G401 (cell line): Measurements from ENCODE around the gene ZNF648. TPM values are rescaled to one million over a fixed set of nuclear protein-coding genes. Genes with fewer than 3 reads are reported as not detected.
"Not testable (repeated sequence)": the region's sequence is repeated elsewhere in the genome, so short reads cannot be mapped to it uniquely, and the experiment has no call there.

Experiments used
- DNase-seq: peaks from one replicate; pipeline ENCODE4 v3.0.0-alpha.2; 2015; ENCODE audit warnings: low spot score
- in situ Hi-C: cut with HindIII; loops from 2 replicates; pipeline ENCODE4 v1.10.0; 2016; ENCODE audit warnings: low sequenced_read_pairs, mixed read lengths
- total RNA-seq: library from RNA; depleted of rRNA; stranded (reverse); fragments of >200 nt; shearing (Covaris generic); gene quantifications from 2 replicates; pipeline ENCODE4 v1.2.3, GENCODE V29; 2014; rRNA removed

ZNF648 gene
- not detected in 2 replicates for total RNA-seq

- no peak for DNase-seq
- in situ Hi-C loops: no loop called here
Measured at GRCh38 chr1:182061594-182061993, at the start of gene ZNF648. TSS of gene ZNF648 (minus strand) at chr1:182061712. CDS start at chr1:182058010, 3,702 bp downstream.

DNA sequence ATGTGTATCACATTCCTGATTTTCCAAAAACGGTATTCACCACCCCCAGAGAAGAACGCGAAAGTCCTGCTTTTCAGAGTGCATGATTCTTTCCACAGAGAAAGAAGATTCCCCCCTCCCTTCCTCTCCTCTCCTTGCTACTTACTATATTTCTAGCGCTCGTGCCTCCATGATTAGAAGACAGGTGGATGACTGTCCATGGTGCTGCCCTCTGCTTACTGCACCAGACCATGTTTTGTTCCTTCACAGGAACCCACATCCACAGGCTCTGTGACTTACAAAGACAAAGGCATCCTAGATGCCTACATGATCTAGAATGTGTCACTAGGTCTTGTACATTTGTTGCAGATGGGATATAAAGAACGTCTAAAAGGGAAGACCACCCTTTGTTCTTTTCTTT is 49.1 kb upstream of the ZNF648 start:
- in situ Hi-C loops: no loop called here
- no peak for DNase-seq

GRCh38 chr1:182109771-182110170 is 48.3 kb upstream of the ZNF648 start:
- in situ Hi-C loops: no loop called here
- no peak for DNase-seq

DNA sequence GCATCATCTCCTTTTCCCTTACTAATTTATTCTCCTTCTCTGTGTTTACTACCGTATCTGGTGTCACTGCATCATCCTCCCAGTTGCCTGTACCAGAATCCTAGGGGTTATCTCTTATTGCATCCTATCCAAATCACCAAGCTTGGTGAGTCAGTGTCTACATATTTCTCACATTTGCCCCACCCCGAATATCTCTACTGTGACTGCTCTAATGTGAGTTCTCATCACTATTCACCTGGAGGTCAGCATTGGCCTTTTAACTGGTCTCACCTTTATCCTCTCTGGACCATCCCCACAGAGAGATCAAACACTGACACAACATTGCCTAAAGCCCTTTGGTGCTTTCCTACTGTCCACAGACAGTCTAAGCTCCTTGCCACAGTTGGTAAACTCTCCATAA is 45.7 kb upstream of the ZNF648 start:
- no peak for DNase-seq
- in situ Hi-C loops: no loop called here

GRCh38 chr1:182102043-182102416 is 40.5 kb upstream of the ZNF648 start:
- DNase-seq: no peak
- in situ Hi-C loops: no loop called here

- DNase-seq: peak; percentile 67
- in situ Hi-C loops: no loop called here
Measured at GRCh38 chr1:182101415-182102042, 40.0 kb upstream of the ZNF648 start.

- DNase-seq: no peak
- in situ Hi-C loops: no loop called here
Measured at GRCh38 chr1:182098301-182098700, 36.8 kb upstream of the ZNF648 start.

- in situ Hi-C loops: no loop called here
- DNase-seq: no peak
Measured at GRCh38 chr1:182095946-182096345, 34.4 kb upstream of the ZNF648 start.

- in situ Hi-C loops: not testable (repeated sequence)
Measured at GRCh38 chr1:182094514-182095005, 33.0 kb upstream of the ZNF648 start.

GRCh38 chr1:182093781-182094180 is 32.3 kb upstream of the ZNF648 start:
- in situ Hi-C loops: no loop called here
- DNase-seq: no peak

More at GRCh38 chr1:182094514-182095005, 33.0 kb upstream of the ZNF648 start:
- DNase-seq: not testable (repeated sequence)

DNA sequence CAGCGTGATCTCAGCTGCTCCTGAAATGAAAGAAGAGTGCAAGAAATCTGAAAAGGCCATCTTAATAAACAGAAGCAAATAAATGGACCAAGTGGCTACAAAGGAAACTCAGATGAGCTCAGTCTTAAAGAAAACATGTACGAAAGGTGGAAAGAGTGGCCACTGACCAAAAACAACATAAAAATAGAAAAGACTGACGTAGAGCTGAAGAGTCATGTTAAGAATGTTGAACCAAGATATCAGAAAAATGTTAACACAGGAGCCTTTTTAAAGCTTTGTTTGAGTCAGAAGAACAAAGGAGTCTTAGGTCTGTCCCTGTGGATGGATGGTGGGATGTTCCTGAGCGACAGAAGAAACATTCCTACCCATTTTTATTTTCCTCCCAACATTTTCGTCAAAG is 30.8 kb upstream of the ZNF648 start:
- DNase-seq: no peak
- in situ Hi-C loops: no loop called here

DNA sequence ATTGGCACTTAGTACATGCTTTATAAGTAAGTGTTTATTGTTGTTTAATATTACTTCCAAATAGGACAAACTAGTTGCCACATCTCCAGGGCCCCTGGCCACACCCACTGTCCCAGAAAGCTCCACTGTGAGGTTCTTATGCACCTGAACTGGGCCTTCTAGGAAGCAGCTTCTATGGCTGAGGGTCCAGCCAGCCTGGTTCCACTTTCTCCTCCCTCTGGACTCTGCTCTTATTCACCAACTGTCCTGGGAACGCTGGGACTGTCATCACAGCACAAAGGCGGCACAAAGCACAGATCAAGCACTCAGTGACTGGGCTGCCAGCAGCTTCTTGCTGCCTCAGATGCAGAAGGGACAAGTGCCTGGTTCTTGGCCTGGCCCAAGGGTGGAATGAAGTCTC is 29.6 kb upstream of the ZNF648 start:
- in situ Hi-C loops: no loop called here
- peak; percentile 15 for DNase-seq

DNA sequence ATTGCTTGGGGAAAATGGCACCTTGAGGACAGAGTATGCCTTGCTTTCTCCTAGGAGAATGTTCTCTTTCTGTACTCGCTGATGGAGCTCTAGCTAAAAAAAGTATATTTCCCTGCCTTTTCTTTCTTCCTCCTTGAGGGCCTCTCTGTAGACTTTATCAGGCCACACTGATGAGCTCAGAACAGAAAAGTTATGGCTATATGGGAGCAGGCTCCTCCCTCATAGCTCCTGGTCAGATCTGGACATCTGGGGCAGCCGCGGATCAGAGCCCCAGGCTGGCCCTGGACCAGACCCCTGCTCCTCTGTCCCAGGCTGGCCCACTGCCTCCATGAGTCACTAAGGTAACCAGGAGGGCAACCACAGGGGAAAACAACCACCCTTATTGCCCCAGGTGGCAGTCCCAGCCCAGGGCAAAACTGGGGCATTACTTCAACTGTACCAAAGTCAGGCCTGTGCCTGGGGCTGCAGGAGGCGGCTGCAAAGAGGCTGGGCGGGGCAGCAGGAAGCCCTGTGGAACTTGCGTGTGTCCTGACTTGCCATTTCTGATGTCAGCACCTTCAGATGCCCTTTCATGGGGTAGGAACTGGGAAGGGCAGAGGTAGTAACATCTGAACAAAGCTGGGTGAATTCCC is 26.3 kb upstream of the ZNF648 start:
- in situ Hi-C loops: loop anchor here (10.0 kb wide), 1 partner anchor 307 kb away; the partner anchor contains the start of gene GLUL
- no peak for DNase-seq

DNA sequence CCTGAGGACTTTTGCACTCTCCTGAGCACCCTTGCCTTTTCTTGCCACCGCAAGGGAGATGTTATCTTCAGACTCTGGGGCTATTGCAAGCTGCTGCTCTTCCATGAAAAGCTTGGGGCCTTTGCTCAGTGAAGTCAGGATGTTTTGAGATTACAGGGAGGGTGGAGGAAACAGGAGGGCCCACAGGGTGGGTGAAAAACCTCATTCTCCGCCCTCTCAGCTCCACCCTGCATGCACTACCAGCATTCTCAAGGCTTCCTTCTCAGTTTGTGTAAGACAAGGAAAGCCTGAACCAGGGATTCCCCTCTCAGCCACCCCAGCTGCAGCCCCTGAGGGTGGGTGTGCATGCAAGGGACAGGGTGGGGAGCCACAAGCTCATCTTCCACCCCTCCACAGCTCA is 25.8 kb upstream of the ZNF648 start:
- in situ Hi-C loops: loop anchor here (10.0 kb wide), 1 partner anchor 307 kb away; the partner anchor contains the start of gene GLUL

GRCh38 chr1:182086620-182087019 is 25.1 kb upstream of the ZNF648 start:
- DNase-seq: no peak
- in situ Hi-C loops: loop anchor here (10.0 kb wide), 1 partner anchor 308 kb away; the partner anchor contains the start of gene GLUL

More for the DNA sequence above, 25.8 kb upstream of the ZNF648 start:
- no peak for DNase-seq

- in situ Hi-C loops: loop anchor here (10.0 kb wide), 1 partner anchor 309 kb away; the partner anchor contains the start of gene GLUL
- no peak for DNase-seq
Measured at GRCh38 chr1:182086136-182086535, 24.6 kb upstream of the ZNF648 start.

- in situ Hi-C loops: loop anchor here (10.0 kb wide), 1 partner anchor 309 kb away; the partner anchor contains the start of gene GLUL
- no peak for DNase-seq
Measured at GRCh38 chr1:182085726-182086125, 24.2 kb upstream of the ZNF648 start.

GRCh38 chr1:182084487-182085316 is 23.2 kb upstream of the ZNF648 start:
- DNase-seq: peak; percentile 74
- in situ Hi-C loops: loop anchor here (10.0 kb wide), 1 partner anchor 310 kb away; the partner anchor contains the start of gene GLUL

- in situ Hi-C loops: loop anchor here (10.0 kb wide), 1 partner anchor 311 kb away; the partner anchor contains the start of gene GLUL
- no peak for DNase-seq
Measured at GRCh38 chr1:182083851-182084486, 22.5 kb upstream of the ZNF648 start.
